Stimulated activated naive CD4-positive, alpha-beta T cell treated with Interleukin-2 at 50 U/mL for 16 hours (primary cell): ENCODE data around the gene MBD2.

ENCODE experiments used
- DNase-seq: peaks from one replicate; lab custom pipeline; 2025; lab: John Stamatoyannopoulos, UW

Gene MBD2

GRCh38 chr18:54197747-54198411 lies 26.6 kb downstream of the MBD2 start:
- no peak for DNase-seq

- no peak for DNase-seq
Observed at GRCh38 chr18:54193786-54194185, 30.7 kb downstream of the MBD2 start.

- DNase-seq, result no peak
Observed at GRCh38 chr18:54192900-54193299, 31.6 kb downstream of the MBD2 start.

- no peak for DNase-seq
Observed at GRCh38 chr18:54192415-54192814, 32.1 kb downstream of the MBD2 start.

GRCh38 chr18:54191352-54191751 lies 33.1 kb downstream of the MBD2 start:
- no peak for DNase-seq

- DNase-seq, result no peak
Observed at GRCh38 chr18:54187372-54187771, 37.1 kb downstream of the MBD2 start.

GRCh38 chr18:54184836-54185235 lies 39.6 kb downstream of the MBD2 start:
- no peak for DNase-seq

- no peak for DNase-seq
Observed at GRCh38 chr18:54183390-54183789, 41.1 kb downstream of the MBD2 start.

GRCh38 chr18:54181856-54182602 lies 42.4 kb downstream of the MBD2 start:
- DNase-seq, result no peak

- DNase-seq, result no peak
Observed at GRCh38 chr18:54173980-54174630, 50.4 kb downstream of the MBD2 start.

- no peak for DNase-seq
Observed at GRCh38 chr18:54173250-54173649, 51.2 kb downstream of the MBD2 start.

- DNase-seq, result no peak
Observed at GRCh38 chr18:54169431-54170403, 54.8 kb downstream of the MBD2 start.

- no peak for DNase-seq
Observed at GRCh38 chr18:54165450-54165849, 59.0 kb downstream of the MBD2 start.

GRCh38 chr18:54163453-54163852 lies 61.0 kb downstream of the MBD2 start:
- DNase-seq, result no peak

GRCh38 chr18:54162431-54162830 lies 62.0 kb downstream of the MBD2 start:
- no peak for DNase-seq

GRCh38 chr18:54161267-54161666 lies 63.2 kb downstream of the MBD2 start:
- DNase-seq, result no peak

GRCh38 chr18:54159906-54160305 lies 64.6 kb downstream of the MBD2 start:
- no peak for DNase-seq

- DNase-seq, result no peak
Observed at GRCh38 chr18:54157646-54158385, 66.7 kb downstream of the MBD2 start.

- DNase-seq, result no peak
Observed at GRCh38 chr18:54155412-54155811, 69.1 kb downstream of the MBD2 start.

GRCh38 chr18:54154231-54154630 lies 70.2 kb downstream of the MBD2 start:
- DNase-seq, result no peak

- no peak for DNase-seq
Observed at GRCh38 chr18:54151376-54151775, 73.1 kb downstream of the MBD2 start.
